ENCODE results near the gene NES.

- TF ChIP-seq EZH2 (IDR thresholded peaks at IDR 0.05; ENCODE audit: low read depth) (no peak), CTCF (conservative IDR thresholded peaks at IDR 0.05) (no peak)
These were observed 14.5 kb downstream of the NES start for GRCh38 chr1:156662800-156663055.

Data from PC-9 (cell line).